Transverse colon (tissue), 4 donors: ENCODE measurements around the gene ACSF3. TPM values are rescaled to one million over a fixed set of nuclear protein-coding genes. Genes with fewer than 3 reads are reported as not detected.
"Not testable (repeated sequence)": the region's sequence is repeated elsewhere in the genome, so short reads cannot be mapped to it uniquely, and the experiment has no call there.

Experiments used
- DNase-seq: peaks from one replicate; pipeline ENCODE4 v3.0.0-alpha.2; 2019
- H3K27ac ChIP-seq, 4 donors: fragments of 200-600 bp; sonication (generic); 2 replicates each; pipeline ENCODE4 v1.5.1; 2016 to 2018; ENCODE audit warnings: inconsistent platforms in 4 of 4
- H3K27me3 ChIP-seq: fragments of 200-600 bp; sonication (generic); 2 replicates; pipeline ENCODE4 v1.5.1; 2017; ENCODE audit warnings: inconsistent platforms
- H3K36me3 ChIP-seq, 4 donors: fragments of 200-600 bp; sonication (generic); 2 replicates each; pipeline ENCODE4 v1.5.1; 2017 to 2019; ENCODE audit warnings: inconsistent platforms in 4 of 4
- H3K4me1 ChIP-seq, 4 donors: fragments of 200-600 bp; sonication (generic); 2 replicates each; pipeline ENCODE4 v1.5.1; 2017 to 2020; ENCODE audit warnings: inconsistent platforms in 4 of 4
- H3K4me3 ChIP-seq, 4 donors: fragments of 200-600 bp; sonication (generic); 1 replicate in 1 of 4; 2 replicates in 3 of 4; pipeline versions ENCODE4 v1.5.1 to v1.6.1; 2017 to 2019; ENCODE audit warnings: inconsistent platforms in 4 of 4
- H3K9me3 ChIP-seq, 2 donors: fragments of 200-600 bp; sonication (generic); 2 replicates each; pipeline ENCODE4 v1.5.1; 2017 to 2019; ENCODE audit warnings: inconsistent platforms in 2 of 2
- CTCF ChIP-seq, 5 experiments: fragments of 200-600 bp in 3 of 5; fragments of 450-650 bp in 2 of 5; sonication (generic) in 3 of 5; IDR thresholded peaks; 1 replicate in 2 of 5; 2 replicates in 3 of 5; pipeline ENCODE4 v1.5.1; 2016 to 2017; ENCODE audit warnings: antibody characterized with exemption in 5 of 5, inconsistent platforms in 3 of 5, mild to moderate bottlenecking in 2 of 5, moderate library complexity in 1 of 5
- EP300 ChIP-seq: sonication (generic); formaldehyde crosslinking; IDR thresholded peaks from one replicate; pipeline ENCODE4 v1.6.1; 2017; ENCODE audit warnings: antibody characterized with exemption, low read depth
- POLR2A ChIP-seq: fragments of 450-650 bp; IDR thresholded peaks from one replicate; pipeline ENCODE4 v1.6.1; 2016; ENCODE audit warnings: antibody characterized with exemption, mild to moderate bottlenecking, moderate library complexity
- POLR2AphosphoS5 ChIP-seq, 3 donors: sonication (generic); formaldehyde crosslinking; IDR thresholded peaks; one replicate each; pipeline ENCODE4 v1.6.1; 2016; ENCODE audit warnings: antibody characterized with exemption in 3 of 3
- WGBS, 2 donors: methylation state at CpG; one replicate each; pipeline ENCODE4 v1.1.5; 2018; ENCODE audit warnings: low coverage in 1 of 2; 5-methylcytosine and 5-hydroxymethylcytosine counted together
- in situ Hi-C, 4 donors: fragments of 200-750 bp; cut with MboI; loops; one replicate each; pipeline versions ENCODE4 v1.15.0 to v1.15.1; 2017; ENCODE audit warnings: low sequenced_read_pairs in 3 of 4, low pct_ligation_motif_present in 1 of 4, low pct_unique_long_range_greater_than_20kb in 1 of 4
- intact Hi-C: fragments of 100-400 bp; cut with DNase I; formaldehyde crosslinking; loops from one replicate; pipeline ENCODE4 v1.15.1; 2023; ENCODE audit warnings: low total_unique reads
- total RNA-seq, 4 donors: library from RNA; depleted of rRNA; stranded (reverse); fragments of >200 nt; gene quantifications; one replicate each; pipeline ENCODE4 v1.1.0, GENCODE V29; 2016

Gene ACSF3
- total RNA-seq, 4 donors from 2014 or later, result 54.5 to 120 (median 75.8) TPM

- intact Hi-C loops, result no loop called here
- in situ Hi-C loops, result no loop called here
- Histone ChIP-seq H3K9me3 (no peaks in the 10 kb centered on the region), H3K36me3 (no peaks in the 10 kb centered on the region), H3K4me3 (no peak overlapping the region), H3K27me3 (peaks cover 36% of the 10 kb centered on the region), H3K27ac (no peak overlapping the region), H3K4me1 (peaks cover 9 to 17% (median 15%) of the 10 kb centered on the region in 4 donors)
- no peak for DNase-seq
- WGBS, 2 donors, result 49% methylated on average over 16 of the region's 16 CpGs; no CpG with 5 or more reads in 1 of the 2 donors
- TF ChIP-seq CTCF (IDR thresholded peaks at IDR 0.05), result no peak
- no peak for TF ChIP-seq POLR2A
- no peak for TF ChIP-seq POLR2AphosphoS5 (IDR thresholded peaks at IDR 0.05)
- TF ChIP-seq EP300, result no peak
These were observed 3.4 kb upstream of the ACSF3 start for GRCh38 chr16:89090182-89090630.

- DNase-seq, result no peak
- peaks cover 14 to 21% (median 17%) of the 10 kb centered on the region in 4 donors for H3K4me1 ChIP-seq
- H3K27me3 ChIP-seq, result peaks cover 36% of the 10 kb centered on the region
- H3K4me3 ChIP-seq, result no peak overlapping the region
- in situ Hi-C loops, result no loop called here
- no peak for TF ChIP-seq POLR2AphosphoS5 (IDR thresholded peaks at IDR 0.05)
- TF ChIP-seq CTCF (IDR thresholded peaks at IDR 0.05), result no peak
- no peak for TF ChIP-seq POLR2A
- no peak for TF ChIP-seq EP300
- H3K27ac ChIP-seq, result no peak overlapping the region
- no peaks in the 10 kb centered on the region for H3K36me3 ChIP-seq
- no peaks in the 10 kb centered on the region for H3K9me3 ChIP-seq
- intact Hi-C loops, result no loop called here
- WGBS, 2 donors, result 63 to 70% methylated on average over 4 to 17 of the region's 17 CpGs
These were observed 2.8 kb upstream of the ACSF3 start for GRCh38 chr16:89090669-89091426.

- intact Hi-C loops, result no loop called here
These were observed 1.6 kb upstream of the ACSF3 start for GRCh38 chr16:89092013-89092412.

GRCh38 chr16:89093252-89093601 lies 425 bp upstream of the ACSF3 start:
- 75% methylated on average over 15 of the region's 15 CpGs; no CpG with 5 or more reads in 1 of the 2 donors for WGBS, 2 donors
- intact Hi-C loops, H3K9me3 ChIP-seq, DNase-seq, H3K36me3 ChIP-seq, in situ Hi-C loops: not testable (repeated sequence)
- Histone ChIP-seq H3K4me1 (peaks cover 23 to 35% (median 29%) of the 10 kb centered on the region in 4 donors), H3K4me3 (peak overlapping the region; percentile 29 to 90 (median 84)), H3K27ac (peak overlapping the region; percentile 75 to 81 (median 80)), H3K27me3 (peaks cover 26% of the 10 kb centered on the region)

More at GRCh38 chr16:89092013-89092412, 1.6 kb upstream of the ACSF3 start:
- WGBS, 2 donors, result 66% methylated on average over 7 of the region's 7 CpGs; no CpG with 5 or more reads in 1 of the 2 donors
- H3K27ac ChIP-seq, result no peak overlapping the region
- no peaks in the 10 kb centered on the region for H3K36me3 ChIP-seq
- H3K9me3 ChIP-seq, result no peaks in the 10 kb centered on the region
- H3K4me1 ChIP-seq, result peaks cover 14 to 22% (median 18%) of the 10 kb centered on the region in 4 donors
- DNase-seq, result no peak
- H3K4me3 ChIP-seq, result no peak overlapping the region
- in situ Hi-C loops, result no loop called here
- peaks cover 36% of the 10 kb centered on the region for H3K27me3 ChIP-seq
- no peak for TF ChIP-seq EP300
- no peak for TF ChIP-seq CTCF (IDR thresholded peaks at IDR 0.05)
- TF ChIP-seq POLR2AphosphoS5 (IDR thresholded peaks at IDR 0.05), result no peak
- TF ChIP-seq POLR2A, result no peak
